Transverse colon (tissue), 4 donors: ENCODE data around the gene MCM9. TPM values are rescaled to one million over a fixed set of nuclear protein-coding genes. Genes with fewer than 3 reads are reported as not detected.

ENCODE experiments used
- DNase-seq: peaks from one replicate; pipeline ENCODE4 v3.0.0-alpha.2; 2019
- H3K27ac ChIP-seq, 4 donors: fragments of 200-600 bp; sonication (generic); 2 replicates each; pipeline ENCODE4 v1.5.1; 2016 to 2018; ENCODE audit warnings: inconsistent platforms in 4 of 4
- H3K27me3 ChIP-seq: fragments of 200-600 bp; sonication (generic); 2 replicates; pipeline ENCODE4 v1.5.1; 2017; ENCODE audit warnings: inconsistent platforms
- H3K36me3 ChIP-seq, 4 donors: fragments of 200-600 bp; sonication (generic); 2 replicates each; pipeline ENCODE4 v1.5.1; 2017 to 2019; ENCODE audit warnings: inconsistent platforms in 4 of 4
- H3K4me1 ChIP-seq, 4 donors: fragments of 200-600 bp; sonication (generic); 2 replicates each; pipeline ENCODE4 v1.5.1; 2017 to 2020; ENCODE audit warnings: inconsistent platforms in 4 of 4
- H3K4me3 ChIP-seq, 4 donors: fragments of 200-600 bp; sonication (generic); 1 replicate in 1 of 4; 2 replicates in 3 of 4; pipeline versions ENCODE4 v1.5.1 to v1.6.1; 2017 to 2019; ENCODE audit warnings: inconsistent platforms in 4 of 4
- H3K9me3 ChIP-seq, 2 donors: fragments of 200-600 bp; sonication (generic); 2 replicates each; pipeline ENCODE4 v1.5.1; 2017 to 2019; ENCODE audit warnings: inconsistent platforms in 2 of 2
- CTCF ChIP-seq, 5 experiments: fragments of 200-600 bp in 3 of 5; fragments of 450-650 bp in 2 of 5; sonication (generic) in 3 of 5; IDR thresholded peaks; 1 replicate in 2 of 5; 2 replicates in 3 of 5; pipeline ENCODE4 v1.5.1; 2016 to 2017; ENCODE audit warnings: antibody characterized with exemption in 5 of 5, inconsistent platforms in 3 of 5, mild to moderate bottlenecking in 2 of 5, moderate library complexity in 1 of 5
- EP300 ChIP-seq: sonication (generic); formaldehyde crosslinking; IDR thresholded peaks from one replicate; pipeline ENCODE4 v1.6.1; 2017; ENCODE audit warnings: antibody characterized with exemption, low read depth
- POLR2A ChIP-seq: fragments of 450-650 bp; IDR thresholded peaks from one replicate; pipeline ENCODE4 v1.6.1; 2016; ENCODE audit warnings: antibody characterized with exemption, mild to moderate bottlenecking, moderate library complexity
- POLR2AphosphoS5 ChIP-seq, 3 donors: sonication (generic); formaldehyde crosslinking; IDR thresholded peaks; one replicate each; pipeline ENCODE4 v1.6.1; 2016; ENCODE audit warnings: antibody characterized with exemption in 3 of 3
- WGBS, 2 donors: methylation state at CpG; one replicate each; pipeline ENCODE4 v1.1.5; 2018; ENCODE audit warnings: low coverage in 1 of 2; 5-methylcytosine and 5-hydroxymethylcytosine counted together
- in situ Hi-C, 4 donors: fragments of 200-750 bp; cut with MboI; loops; one replicate each; pipeline versions ENCODE4 v1.15.0 to v1.15.1; 2017; ENCODE audit warnings: low sequenced_read_pairs in 3 of 4, low pct_ligation_motif_present in 1 of 4, low pct_unique_long_range_greater_than_20kb in 1 of 4
- intact Hi-C: fragments of 100-400 bp; cut with DNase I; formaldehyde crosslinking; loops from one replicate; pipeline ENCODE4 v1.15.1; 2023; ENCODE audit warnings: low total_unique reads
- total RNA-seq, 4 donors: library from RNA; depleted of rRNA; stranded (reverse); fragments of >200 nt; gene quantifications; one replicate each; pipeline ENCODE4 v1.1.0, GENCODE V29; 2016

Gene MCM9
- total RNA-seq, 4 donors from 2014 or later, result 5.2 to 27.6 (median 19.0) TPM

- no peak overlapping the region for H3K4me3 ChIP-seq
- peaks cover 0 to 48% (median 13%) of the 10 kb centered on the region in 4 donors for H3K36me3 ChIP-seq
- intact Hi-C loops, result no loop called here
- no peak for TF ChIP-seq POLR2AphosphoS5 (IDR thresholded peaks at IDR 0.05)
- TF ChIP-seq CTCF (IDR thresholded peaks at IDR 0.05), result no peak
- no peak for TF ChIP-seq POLR2A
- TF ChIP-seq EP300, result no peak
- 96 to 100% methylated on average over 2 to 3 of the region's 3 CpGs for WGBS, 2 donors
- DNase-seq, result no peak
- no peaks in the 10 kb centered on the region for H3K4me1 ChIP-seq
- no peak overlapping the region for H3K27ac ChIP-seq
- no peaks in the 10 kb centered on the region for H3K9me3 ChIP-seq
- in situ Hi-C loops, result no loop called here
- H3K27me3 ChIP-seq, result no peaks in the 10 kb centered on the region
Measured at GRCh38 chr6:118923035-118923434, 11.9 kb downstream of the MCM9 start.

GRCh38 chr6:118921084-118921483 lies 13.9 kb downstream of the MCM9 start:
- in situ Hi-C loops (no loop called here), intact Hi-C loops (no loop called here)
- Histone ChIP-seq H3K36me3 (peaks cover 0 to 41% (median 8%) of the 10 kb centered on the region in 4 donors), H3K27ac (no peak overlapping the region), H3K4me1 (no peaks in the 10 kb centered on the region), H3K27me3 (no peaks in the 10 kb centered on the region), H3K4me3 (no peak overlapping the region), H3K9me3 (no peaks in the 10 kb centered on the region)
- no peak for TF ChIP-seq POLR2A
- TF ChIP-seq CTCF (IDR thresholded peaks at IDR 0.05), result no peak
- TF ChIP-seq POLR2AphosphoS5 (IDR thresholded peaks at IDR 0.05), result no peak
- no peak for TF ChIP-seq EP300
- no peak for DNase-seq
- 95 to 100% methylated on average over 1 of the region's 1 CpG for WGBS, 2 donors

GRCh38 chr6:118918329-118918725 lies 16.6 kb downstream of the MCM9 start:
- WGBS, 2 donors, result 80 to 83% methylated on average over 2 of the region's 2 CpGs
- in situ Hi-C loops (no loop called here), intact Hi-C loops (no loop called here)
- Histone ChIP-seq H3K27ac (no peak overlapping the region), H3K4me3 (no peak overlapping the region), H3K36me3 (peaks cover 0 to 33% (median 5%) of the 10 kb centered on the region in 4 donors), H3K9me3 (no peaks in the 10 kb centered on the region), H3K4me1 (no peaks in the 10 kb centered on the region), H3K27me3 (no peaks in the 10 kb centered on the region)
- TF ChIP-seq POLR2AphosphoS5 (IDR thresholded peaks at IDR 0.05) (no peak), POLR2A (no peak), EP300 (no peak), CTCF (IDR thresholded peaks at IDR 0.05) (no peak)
- no peak for DNase-seq

- H3K4me3 ChIP-seq, result no peak overlapping the region
- H3K36me3 ChIP-seq, result peaks cover 0 to 33% (median 8%) of the 10 kb centered on the region in 4 donors
- no peaks in the 10 kb centered on the region for H3K27me3 ChIP-seq
- TF ChIP-seq POLR2AphosphoS5 (IDR thresholded peaks at IDR 0.05) (no peak), CTCF (IDR thresholded peaks at IDR 0.05) (no peak), EP300 (no peak), POLR2A (no peak)
- no peak for DNase-seq
- no peak overlapping the region for H3K27ac ChIP-seq
- 86 to 95% methylated on average over 3 to 5 of the region's 5 CpGs for WGBS, 2 donors
- H3K9me3 ChIP-seq, result no peaks in the 10 kb centered on the region
- intact Hi-C loops, result no loop called here
- in situ Hi-C loops, result no loop called here
- no peaks in the 10 kb centered on the region for H3K4me1 ChIP-seq
Measured at GRCh38 chr6:118917546-118918328, 17.2 kb downstream of the MCM9 start.
